Epithelial cell of esophagus (primary cell): ENCODE results near the gene FAM83C.
"Not testable (repeated sequence)": the region's sequence is repeated elsewhere in the genome, so short reads cannot be mapped to it uniquely, and the experiment has no call there.

ENCODE experiments used
- DNase-seq: peaks from one replicate; pipeline ENCODE4 v3.0.0; 2010; ENCODE audit warnings: low read depth
- H3K4me3 ChIP-seq: 2 replicates; pipeline ENCODE4 v1.5.1; 2011; ENCODE audit warnings: mild to moderate bottlenecking, low read length, control low read depth
- TF ChIP-seq, protein P1 (sequence below): IDR thresholded peaks from 2 replicates; pipeline ENCODE4 v1.5.1; 2011; ENCODE audit warnings: low read depth, mild to moderate bottlenecking, low read length, control low read depth, inconsistent platforms; ENCODE audit not compliant: insufficient read depth; ENCODE audit errors: missing control alignments

FAM83C gene

GRCh38 chr20:35270021-35270902 is 22.0 kb downstream of the FAM83C start:
- TF ChIP-seq, protein P1, sequence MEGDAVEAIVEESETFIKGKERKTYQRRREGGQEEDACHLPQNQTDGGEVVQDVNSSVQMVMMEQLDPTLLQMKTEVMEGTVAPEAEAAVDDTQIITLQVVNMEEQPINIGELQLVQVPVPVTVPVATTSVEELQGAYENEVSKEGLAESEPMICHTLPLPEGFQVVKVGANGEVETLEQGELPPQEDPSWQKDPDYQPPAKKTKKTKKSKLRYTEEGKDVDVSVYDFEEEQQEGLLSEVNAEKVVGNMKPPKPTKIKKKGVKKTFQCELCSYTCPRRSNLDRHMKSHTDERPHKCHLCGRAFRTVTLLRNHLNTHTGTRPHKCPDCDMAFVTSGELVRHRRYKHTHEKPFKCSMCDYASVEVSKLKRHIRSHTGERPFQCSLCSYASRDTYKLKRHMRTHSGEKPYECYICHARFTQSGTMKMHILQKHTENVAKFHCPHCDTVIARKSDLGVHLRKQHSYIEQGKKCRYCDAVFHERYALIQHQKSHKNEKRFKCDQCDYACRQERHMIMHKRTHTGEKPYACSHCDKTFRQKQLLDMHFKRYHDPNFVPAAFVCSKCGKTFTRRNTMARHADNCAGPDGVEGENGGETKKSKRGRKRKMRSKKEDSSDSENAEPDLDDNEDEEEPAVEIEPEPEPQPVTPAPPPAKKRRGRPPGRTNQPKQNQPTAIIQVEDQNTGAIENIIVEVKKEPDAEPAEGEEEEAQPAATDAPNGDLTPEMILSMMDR = no peak
- no peak overlapping the region for H3K4me3 ChIP-seq
- no peak for DNase-seq

GRCh38 chr20:35269055-35269781 is 23.0 kb downstream of the FAM83C start:
- H3K4me3 ChIP-seq = no peak overlapping the region
- TF ChIP-seq, protein P1 = peak; percentile 84
- DNase-seq = peak; percentile 63

DNA sequence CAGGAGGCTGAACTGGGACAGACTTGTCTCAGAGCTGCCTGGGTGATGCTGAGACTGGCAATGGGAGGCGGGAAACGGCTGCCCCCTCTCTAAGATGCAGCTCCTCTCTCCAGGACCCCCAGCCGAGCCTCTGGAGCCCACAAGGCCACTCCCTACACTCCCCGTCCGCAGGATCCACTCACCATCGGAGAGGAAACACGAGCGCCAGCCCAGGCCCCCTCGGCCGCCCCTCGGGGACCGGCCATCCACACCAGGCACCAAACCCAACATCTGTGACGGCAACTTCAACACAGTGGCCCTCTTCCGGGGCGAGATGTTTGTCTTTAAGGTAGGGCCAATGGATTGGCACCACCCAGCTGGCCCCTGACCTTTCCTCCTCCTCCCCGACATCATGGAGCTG is 25.1 kb downstream of the FAM83C start:
- TF ChIP-seq, protein P1 = no peak
- H3K4me3 ChIP-seq = no peak overlapping the region
- DNase-seq = no peak

GRCh38 chr20:35264755-35265154 is 27.5 kb downstream of the FAM83C start:
- no peak overlapping the region for H3K4me3 ChIP-seq
- peak; percentile 55 for DNase-seq
- TF ChIP-seq, protein P1 = no peak

DNA sequence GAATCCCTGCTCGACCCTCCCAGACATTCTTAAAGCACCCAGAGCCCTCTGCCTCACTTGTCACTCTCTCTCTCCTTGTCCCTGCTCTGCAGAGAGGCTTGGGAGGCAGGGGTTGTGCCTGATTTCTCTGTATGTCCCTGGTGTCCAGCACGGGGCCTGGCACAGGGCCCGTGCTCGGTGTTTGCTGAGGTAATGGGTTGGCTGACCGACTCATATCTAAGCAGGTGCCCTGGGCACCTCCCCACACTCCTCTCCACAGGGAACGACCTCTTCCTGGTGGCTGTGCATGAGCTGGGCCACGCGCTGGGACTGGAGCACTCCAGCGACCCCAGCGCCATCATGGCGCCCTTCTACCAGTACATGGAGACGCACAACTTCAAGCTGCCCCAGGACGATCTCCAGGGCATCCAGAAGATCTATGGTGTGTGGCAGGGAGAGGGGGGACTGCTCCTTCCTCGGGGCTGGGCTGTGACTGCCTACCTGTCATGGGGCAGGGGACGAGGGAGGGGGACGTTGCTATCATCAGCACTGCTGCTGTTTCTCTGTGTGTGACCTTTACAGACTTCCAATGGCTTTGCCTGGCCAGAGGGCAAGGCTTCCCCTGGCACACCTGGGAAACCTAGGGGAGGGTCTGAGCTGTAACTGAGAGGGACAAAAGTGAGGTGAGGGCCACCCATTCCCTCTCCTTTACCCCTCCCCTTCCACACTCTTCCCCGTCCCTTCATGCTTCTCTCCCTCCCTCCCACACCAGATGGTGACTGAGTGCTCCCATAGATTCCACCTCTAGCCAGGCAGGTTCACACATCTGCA is 28.5 kb downstream of the FAM83C start:
- TF ChIP-seq, protein P1 = no peak
- H3K4me3 ChIP-seq = no peak overlapping the region
- no peak for DNase-seq

DNA sequence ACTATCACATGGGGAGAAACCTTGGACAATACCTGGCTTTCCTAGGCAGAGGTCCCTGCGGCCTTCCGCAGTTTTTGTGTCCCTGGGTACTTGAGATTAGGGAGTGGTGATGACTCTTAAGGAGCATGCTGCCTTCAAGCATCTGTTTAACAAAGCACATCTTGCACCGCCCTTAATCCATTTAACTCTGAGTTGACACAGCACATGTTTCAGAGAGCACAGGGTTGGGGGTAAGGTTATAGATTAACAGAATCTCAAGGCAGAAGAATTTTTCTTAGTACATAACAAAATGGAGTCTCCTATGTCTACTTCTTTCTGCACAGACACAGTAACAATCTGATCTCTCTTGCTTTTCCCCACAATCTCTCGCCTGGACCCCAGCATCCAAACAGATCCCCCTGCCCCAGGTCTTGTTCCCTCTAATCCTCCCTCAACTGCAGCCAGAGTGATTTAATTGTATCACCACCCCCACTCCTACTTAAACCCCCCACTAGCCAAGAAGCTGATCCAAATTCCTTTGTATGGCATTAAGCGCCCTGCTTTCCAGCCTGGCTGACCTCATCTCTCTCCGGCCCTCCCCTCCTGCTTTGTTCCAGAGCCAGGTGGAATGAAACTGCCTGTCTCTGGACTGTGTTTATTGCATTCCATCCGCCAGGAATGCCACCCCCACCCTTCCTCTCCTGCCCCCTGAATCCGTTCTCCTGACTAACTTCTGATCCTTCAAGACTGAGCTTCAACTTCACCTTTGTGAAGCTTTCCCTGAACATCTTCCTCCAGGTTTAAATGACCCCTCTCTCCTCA is 29.3 kb downstream of the FAM83C start:
- not testable (repeated sequence) for H3K4me3 ChIP-seq
- DNase-seq = peak; percentile 67

DNA sequence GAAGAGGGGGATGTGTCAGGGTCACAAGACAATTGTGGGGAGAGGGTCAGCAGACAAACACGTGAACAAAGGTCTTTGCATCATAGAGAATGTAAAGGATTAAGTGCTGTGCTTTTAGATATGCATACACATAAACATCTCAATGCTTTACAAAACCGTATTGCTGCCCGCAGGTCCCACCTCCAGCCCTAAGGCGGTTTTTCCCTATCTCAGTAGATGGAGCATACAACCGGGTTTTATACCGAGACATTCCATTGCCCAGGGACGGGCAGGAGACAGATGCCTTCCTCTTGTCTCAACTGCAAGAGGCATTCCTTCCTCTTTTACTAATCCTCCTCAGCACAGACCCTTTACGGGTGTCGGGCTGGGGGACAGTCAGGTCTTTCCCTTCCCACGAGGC is 29.9 kb downstream of the FAM83C start:
- DNase-seq, H3K4me3 ChIP-seq: not testable (repeated sequence)
